OCI-LY3 (cell line): ENCODE results near the gene CASP8AP2.
"Not testable (repeated sequence)": the region's sequence is repeated elsewhere in the genome, so short reads cannot be mapped to it uniquely, and the experiment has no call there.

Experiments
- H2AFZ ChIP-seq: fragments of 200-600, 300-600 bp; shearing (Covaris generic); 2 replicates; pipeline ENCODE4 v1.6.0; 2014; ENCODE audit warnings: antibody characterized with exemption, low read depth, low read length
- H3K27ac ChIP-seq: fragments of 200-600, 300-600 bp; sonication (generic); 2 replicates; pipeline ENCODE4 v1.5.1; 2014; ENCODE audit warnings: mild to moderate bottlenecking, low read length, moderate library complexity, mixed read lengths
- H3K27me3 ChIP-seq: fragments of 200-600, 300-600 bp; sonication (generic); 2 replicates; pipeline ENCODE4 v1.6.1; 2014; ENCODE audit warnings: low read depth, low read length, mixed read lengths
- H3K36me3 ChIP-seq: fragments of 200-600, 300-600 bp; sonication (generic); replicated peaks from 2 replicates; pipeline ENCODE3; 2014; ENCODE audit warnings: low read depth, low read length, mixed read lengths
- H3K4me1 ChIP-seq: fragments of 300-600, 200-600 bp; sonication (generic); 2 replicates; pipeline ENCODE4 v1.6.1; 2014; ENCODE audit warnings: low read length, mixed read lengths
- H3K4me2 ChIP-seq: fragments of 200-600, 300-600 bp; sonication (generic); 2 replicates; pipeline ENCODE4 v1.6.1; 2014; ENCODE audit warnings: low read length, mixed read lengths
- H3K4me3 ChIP-seq: fragments of 300-600, 200-600 bp; sonication (generic); 2 replicates; pipeline ENCODE4 v1.5.1; 2014; ENCODE audit warnings: antibody characterized with exemption, mild to moderate bottlenecking, low read length, moderate library complexity
- H3K79me2 ChIP-seq: fragments of 300-600, 200-600 bp; shearing (Covaris generic); 2 replicates; pipeline ENCODE4 v1.6.1; 2014; ENCODE audit warnings: mild to moderate bottlenecking, low read length, mixed read lengths
- H3K9ac ChIP-seq: fragments of 300-600, 200-600 bp; shearing (Covaris generic); 2 replicates; pipeline ENCODE4 v1.6.0; 2014; ENCODE audit warnings: mild to moderate bottlenecking, low read length, moderate library complexity
- H3K9me3 ChIP-seq: fragments of 200-600, 300-600 bp; shearing (Covaris generic); 2 replicates; pipeline ENCODE4 v1.6.1; 2014; ENCODE audit warnings: low read length, mixed read lengths; ENCODE audit not compliant: insufficient read depth
- H4K20me1 ChIP-seq: fragments of 200-600, 300-600 bp; sonication (generic); 2 replicates; pipeline ENCODE4 v1.6.1; 2016; ENCODE audit warnings: low read length, mixed read lengths; ENCODE audit not compliant: insufficient read depth
- EZH2phosphoT487 ChIP-seq: fragments of 200-600 bp; shearing (Covaris generic); IDR thresholded peaks from 2 replicates; pipeline ENCODE4 v1.6.1; 2018; ENCODE audit warnings: antibody characterized with exemption, mixed run types, low read depth
- TF ChIP-seq, protein P1 (sequence below): fragments of 200-600, 300-600 bp; sonication (generic); IDR thresholded peaks from 2 replicates; pipeline ENCODE4 v1.5.1; 2014; ENCODE audit warnings: antibody characterized with exemption, low read length, low read depth

The CASP8AP2 gene

DNA sequence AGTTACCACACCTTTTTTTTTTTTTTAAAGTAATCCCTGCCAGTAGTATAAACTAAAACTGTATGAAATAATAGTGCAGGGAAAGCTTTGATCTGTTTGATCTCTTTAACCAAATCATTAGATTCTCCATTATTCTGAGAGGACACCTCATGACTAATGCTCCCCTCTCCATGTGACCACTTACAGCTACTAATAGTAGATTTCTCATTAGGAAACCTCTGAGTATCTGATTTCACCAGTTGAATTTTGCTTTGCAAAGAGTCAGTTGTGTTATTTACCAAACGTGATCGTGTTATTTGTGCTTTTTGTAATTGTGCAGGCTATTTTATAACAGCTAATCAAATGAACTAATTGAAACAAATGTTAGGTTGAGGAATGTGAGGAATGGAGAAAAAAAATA lies 12.5 kb downstream of the CASP8AP2 start:
- TF ChIP-seq, protein P1, sequence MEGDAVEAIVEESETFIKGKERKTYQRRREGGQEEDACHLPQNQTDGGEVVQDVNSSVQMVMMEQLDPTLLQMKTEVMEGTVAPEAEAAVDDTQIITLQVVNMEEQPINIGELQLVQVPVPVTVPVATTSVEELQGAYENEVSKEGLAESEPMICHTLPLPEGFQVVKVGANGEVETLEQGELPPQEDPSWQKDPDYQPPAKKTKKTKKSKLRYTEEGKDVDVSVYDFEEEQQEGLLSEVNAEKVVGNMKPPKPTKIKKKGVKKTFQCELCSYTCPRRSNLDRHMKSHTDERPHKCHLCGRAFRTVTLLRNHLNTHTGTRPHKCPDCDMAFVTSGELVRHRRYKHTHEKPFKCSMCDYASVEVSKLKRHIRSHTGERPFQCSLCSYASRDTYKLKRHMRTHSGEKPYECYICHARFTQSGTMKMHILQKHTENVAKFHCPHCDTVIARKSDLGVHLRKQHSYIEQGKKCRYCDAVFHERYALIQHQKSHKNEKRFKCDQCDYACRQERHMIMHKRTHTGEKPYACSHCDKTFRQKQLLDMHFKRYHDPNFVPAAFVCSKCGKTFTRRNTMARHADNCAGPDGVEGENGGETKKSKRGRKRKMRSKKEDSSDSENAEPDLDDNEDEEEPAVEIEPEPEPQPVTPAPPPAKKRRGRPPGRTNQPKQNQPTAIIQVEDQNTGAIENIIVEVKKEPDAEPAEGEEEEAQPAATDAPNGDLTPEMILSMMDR, result no peak
- no peak for TF ChIP-seq EZH2phosphoT487
- peaks cover 15% of the 10 kb centered on the region for H3K79me2 ChIP-seq
- peaks cover 3% of the 10 kb centered on the region for H3K36me3 ChIP-seq
- no peaks in the 10 kb centered on the region for H3K9me3 ChIP-seq
- no peak overlapping the region for H2AFZ ChIP-seq
- no peak overlapping the region for H3K9ac ChIP-seq
- no peak overlapping the region for H3K27ac ChIP-seq
- no peak overlapping the region for H3K4me2 ChIP-seq
- H3K4me1 ChIP-seq, result no peaks in the 10 kb centered on the region
- H3K4me3 ChIP-seq, result no peak overlapping the region
- no peaks in the 10 kb centered on the region for H3K27me3 ChIP-seq
- H4K20me1 ChIP-seq, result 0 out of 2 replicates have a peak, but pooled peaks cover 7% of the 10 kb centered on the region

DNA sequence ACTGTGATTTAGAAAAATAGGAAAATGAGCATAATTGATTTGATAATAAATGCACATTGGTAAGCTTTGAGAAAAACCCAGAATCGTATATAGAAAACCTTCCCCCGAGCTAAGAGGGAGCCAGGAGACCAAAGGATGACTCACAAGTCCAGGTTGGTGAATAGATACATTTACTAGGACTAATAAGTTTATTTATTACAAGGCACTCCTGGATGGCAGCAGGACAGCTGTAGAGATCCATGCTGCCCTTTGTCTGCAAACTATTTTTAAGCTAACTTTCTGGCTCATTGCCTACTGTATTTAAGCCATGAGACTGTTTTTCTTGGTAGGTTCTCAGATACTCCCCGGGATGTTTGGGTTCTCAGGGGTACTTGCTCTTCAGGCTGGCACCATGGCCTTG lies 13.4 kb downstream of the CASP8AP2 start:
- Histone ChIP-seq H3K27me3 (no peaks in the 10 kb centered on the region), H3K79me2 (peaks cover 15% of the 10 kb centered on the region), H3K4me2 (no peak overlapping the region), H3K9me3 (no peaks in the 10 kb centered on the region), H2AFZ (no peak overlapping the region), H4K20me1 (0 out of 2 replicates have a peak, but pooled peaks cover 7% of the 10 kb centered on the region), H3K4me3 (no peak overlapping the region), H3K4me1 (no peaks in the 10 kb centered on the region), H3K36me3 (peaks cover 6% of the 10 kb centered on the region), H3K9ac (no peak overlapping the region), H3K27ac (no peak overlapping the region)
- TF ChIP-seq, protein P1, result no peak
- no peak for TF ChIP-seq EZH2phosphoT487

DNA sequence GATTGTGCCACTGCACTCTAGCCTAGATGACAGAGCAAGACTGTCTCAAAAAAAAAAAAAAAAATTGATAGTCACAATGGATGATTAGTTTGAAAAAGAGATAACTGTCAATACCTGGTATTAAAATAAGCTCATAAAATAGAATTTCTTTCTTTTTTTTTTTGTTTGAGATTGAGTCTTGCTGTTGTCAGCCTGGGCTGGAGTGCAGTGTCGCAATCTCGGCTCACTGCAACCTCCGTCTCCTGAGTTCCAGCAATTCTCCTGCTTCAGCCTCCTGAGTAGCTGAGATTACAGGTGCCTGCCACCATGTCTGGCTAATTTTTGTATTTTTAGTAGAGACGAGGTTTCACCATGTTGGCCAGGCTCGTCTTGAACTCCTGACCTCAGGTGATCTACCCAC lies 17.8 kb downstream of the CASP8AP2 start:
- H4K20me1 ChIP-seq, H3K36me3 ChIP-seq, H3K9me3 ChIP-seq, H3K9ac ChIP-seq, H2AFZ ChIP-seq, H3K4me2 ChIP-seq, H3K4me1 ChIP-seq, H3K27ac ChIP-seq, H3K27me3 ChIP-seq, H3K4me3 ChIP-seq: not testable (repeated sequence)
- peaks cover 13% of the 10 kb centered on the region for H3K79me2 ChIP-seq

DNA sequence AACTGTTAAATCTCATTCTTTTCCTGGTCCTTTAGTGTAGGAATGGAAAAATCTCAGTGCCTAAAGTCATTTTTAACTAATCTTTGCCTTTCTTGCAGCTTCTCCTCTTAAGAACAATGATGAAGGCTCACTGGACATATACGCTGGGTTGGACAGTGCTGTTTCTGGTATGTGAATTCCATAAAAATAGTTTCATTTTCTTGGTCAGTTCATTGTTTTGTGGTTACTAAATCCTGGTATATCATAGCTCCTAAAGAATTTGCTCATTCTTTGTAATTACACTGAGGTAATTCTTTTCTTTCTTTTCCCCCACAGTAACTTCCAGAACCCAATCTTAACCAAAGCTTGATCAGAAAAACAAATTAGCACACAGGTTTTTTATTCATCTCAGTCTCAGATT lies 23.4 kb downstream of the CASP8AP2 start:
- TF ChIP-seq EZH2phosphoT487, result no peak
- H3K9me3 ChIP-seq, result no peaks in the 10 kb centered on the region
- H3K4me3 ChIP-seq, result no peak overlapping the region
- no peaks in the 10 kb centered on the region for H3K27me3 ChIP-seq
- H3K4me2 ChIP-seq, result no peak overlapping the region
- no peak overlapping the region for H3K27ac ChIP-seq
- H2AFZ ChIP-seq, result no peak overlapping the region
- no peaks in the 10 kb centered on the region for H3K4me1 ChIP-seq
- H4K20me1 ChIP-seq, result no peaks in the 10 kb centered on the region
- peaks cover 4% of the 10 kb centered on the region for H3K36me3 ChIP-seq
- H3K9ac ChIP-seq, result no peak overlapping the region
- H3K79me2 ChIP-seq, result no peaks in the 10 kb centered on the region

DNA sequence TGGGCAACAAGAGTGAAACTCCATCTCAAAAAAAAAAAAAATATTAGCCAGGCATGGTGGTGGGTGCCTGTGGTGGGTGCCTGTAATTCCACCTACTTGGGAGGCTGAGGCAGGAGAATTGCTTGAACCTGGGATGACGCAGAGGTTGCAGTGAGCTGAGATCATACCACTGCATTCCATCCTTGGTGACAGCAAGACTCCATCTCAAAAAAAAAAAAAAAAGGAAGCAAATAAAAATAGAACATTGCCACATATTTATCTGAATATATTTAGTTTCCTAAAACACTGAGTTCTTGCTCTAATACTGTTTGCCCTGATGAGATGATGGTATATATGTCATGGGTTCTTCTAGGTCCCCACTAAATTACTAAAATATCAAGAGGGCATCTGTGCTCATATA lies 28.4 kb downstream of the CASP8AP2 start:
- Histone ChIP-seq H3K36me3 (peaks cover 24% of the 10 kb centered on the region), H3K4me1 (peaks cover 29% of the 10 kb centered on the region)
- no peak for TF ChIP-seq EZH2phosphoT487
- TF ChIP-seq, protein P1, result no peak

More for the DNA sequence above, 28.4 kb downstream of the CASP8AP2 start:
- no peak overlapping the region for H3K4me2 ChIP-seq
- no peaks in the 10 kb centered on the region for H3K79me2 ChIP-seq
- H3K9ac ChIP-seq, result no peak overlapping the region
- no peak overlapping the region for H3K27ac ChIP-seq
- no peaks in the 10 kb centered on the region for H3K9me3 ChIP-seq
- H2AFZ ChIP-seq, result no peak overlapping the region
- H3K27me3 ChIP-seq, result no peaks in the 10 kb centered on the region
- H3K4me3 ChIP-seq, result no peak overlapping the region
- no peaks in the 10 kb centered on the region for H4K20me1 ChIP-seq
